ENCODE results near the gene NUDCD2. TPM values are rescaled to one million over a fixed set of nuclear protein-coding genes. Genes with fewer than 3 reads are reported as not detected.

NUDCD2 gene
- total and polyA plus RNA-seq, 2 donors (not counting 1 experiment from before 2014, with no cell fraction given): 6.8 to 24.4 TPM

- Mint-ChIP-seq H3K4me3 (peak overlapping the region; percentile 98), H3K9me3 (ENCODE audit: insufficient read depth) (no peaks in the 10 kb centered on the region), H3K27me3 (no peaks in the 10 kb centered on the region), H3K27ac (peak overlapping the region; percentile 63), H3K4me1 (peaks cover 35% of the 10 kb centered on the region)
- peak overlapping the region; percentile 77 for H2AFZ ChIP-seq (ENCODE audit: insufficient read depth, low read depth, low read length, poor library complexity, severe bottlenecking)
- CTCF ChIA-PET: interaction anchor here (1.0 to 4.0 kb wide), 5 partner anchors 12 to 94 kb away, joined by 3 to 37 read pairs (median 4); partner anchors contain the start of genes HMMR and NUDCD2
- peak overlapping the region; percentile 88 for H3K9ac ChIP-seq (ENCODE audit: low read length)
- H3K27me3 ChIP-seq (replicated peaks in 1 of 4; ENCODE audit: control extremely low read depth in 1 of 4, control insufficient read depth in 3 of 4, insufficient read depth in 4 of 4, low read length in 3 of 4): no peaks in the 10 kb centered on the region
- no peaks in the 10 kb centered on the region for H3K9me3 ChIP-seq (ENCODE audit: control extremely low read depth in 1 of 3, control insufficient read depth in 2 of 3, insufficient read depth in 1 of 3, low read length in 2 of 3)
- peak overlapping the region in 1 of 2 donors; percentile 95 for H3K27ac ChIP-seq (ENCODE audit: low read length in 2 of 2)
- peaks cover 30 to 33% of the 10 kb centered on the region in 2 donors for H3K4me1 ChIP-seq (ENCODE audit: control insufficient read depth in 2 of 2, insufficient read depth in 2 of 2, low read length in 2 of 2)
- ATAC-seq (ENCODE audit: low read depth) (no peak), DNase-seq (no peak)
- intact Hi-C loops (cut with micrococcal nuclease): no loop called here
- H4K20me1 ChIP-seq (ENCODE audit: control insufficient read depth, insufficient read depth, low read length, poor library complexity, severe bottlenecking): no peaks in the 10 kb centered on the region
- peak overlapping the region; percentile 80 for H3K4me2 ChIP-seq (replicated peaks; ENCODE audit: low read depth, low read length, poor library complexity, severe bottlenecking)
- peak overlapping the region in 1 of 5 experiments; percentile 83 for H3K4me3 ChIP-seq (ENCODE audit: control extremely low read depth in 1 of 5, extremely low read depth in 1 of 5, insufficient read depth in 1 of 5, low read depth in 2 of 5, low read length in 4 of 5)
- TF ChIP-seq EZH2 (IDR thresholded peaks at IDR 0.05; ENCODE audit: borderline replicate concordance, insufficient read depth, low read depth, low read length, poor library complexity, severe bottlenecking) (no peak), CTCF (IDR thresholded peaks at IDR 0.05) (no peak)
- POLR2A ChIA-PET: no interaction called here
- WGBS (ENCODE audit: insufficient coverage): 100% methylated on average over 5 of the region's 8 CpGs
- H3K79me2 ChIP-seq (ENCODE audit: control insufficient read depth, insufficient read depth, low read length): peaks cover 23% of the 10 kb centered on the region
- no peaks in the 10 kb centered on the region for H3K36me3 ChIP-seq (replicated peaks in 1 of 2; ENCODE audit: control extremely low read depth in 1 of 2, control insufficient read depth in 1 of 2, extremely low read depth in 1 of 2, insufficient read depth in 2 of 2, low read length in 1 of 2)
Measured at GRCh38 chr5:163502521-163502920, 42.6 kb upstream of the NUDCD2 start.

GRCh38 chr5:163498886-163499285 lies 39.0 kb upstream of the NUDCD2 start:
- Mint-ChIP-seq H3K4me3 (no peak overlapping the region), H3K27me3 (no peaks in the 10 kb centered on the region), H3K4me1 (peaks cover 16% of the 10 kb centered on the region), H3K27ac (no peak overlapping the region), H3K9me3 (ENCODE audit: insufficient read depth) (no peaks in the 10 kb centered on the region)
- H3K9me3 ChIP-seq (ENCODE audit: control extremely low read depth in 1 of 3, control insufficient read depth in 2 of 3, insufficient read depth in 1 of 3, low read length in 2 of 3): no peaks in the 10 kb centered on the region
- ChIA-PET POLR2A (no interaction called here), CTCF (no interaction called here)
- WGBS (ENCODE audit: insufficient coverage): no CpG with 5 or more reads among the region's 1 CpG
- no peak overlapping the region for H2AFZ ChIP-seq (ENCODE audit: insufficient read depth, low read depth, low read length, poor library complexity, severe bottlenecking)
- H3K27me3 ChIP-seq (replicated peaks in 1 of 4; ENCODE audit: control extremely low read depth in 1 of 4, control insufficient read depth in 3 of 4, insufficient read depth in 4 of 4, low read length in 3 of 4): no peaks in the 10 kb centered on the region
- ATAC-seq (ENCODE audit: low read depth) (no peak), DNase-seq (no peak)
- H3K4me3 ChIP-seq (ENCODE audit: control extremely low read depth in 1 of 5, extremely low read depth in 1 of 5, insufficient read depth in 1 of 5, low read depth in 2 of 5, low read length in 4 of 5): no peak overlapping the region
- no peak overlapping the region for H3K9ac ChIP-seq (ENCODE audit: low read length)
- no peak for TF ChIP-seq EZH2 (IDR thresholded peaks at IDR 0.05; ENCODE audit: borderline replicate concordance, insufficient read depth, low read depth, low read length, poor library complexity, severe bottlenecking)
- TF ChIP-seq CTCF (IDR thresholded peaks at IDR 0.05): no peak
- H3K27ac ChIP-seq (ENCODE audit: low read length in 2 of 2): no peak overlapping the region
- no peaks in the 10 kb centered on the region for H3K36me3 ChIP-seq (replicated peaks in 1 of 2; ENCODE audit: control extremely low read depth in 1 of 2, control insufficient read depth in 1 of 2, extremely low read depth in 1 of 2, insufficient read depth in 2 of 2, low read length in 1 of 2)
- intact Hi-C loops (cut with micrococcal nuclease): no loop called here
- no peak overlapping the region for H3K4me2 ChIP-seq (replicated peaks; ENCODE audit: low read depth, low read length, poor library complexity, severe bottlenecking)
- H3K4me1 ChIP-seq (ENCODE audit: control insufficient read depth in 2 of 2, insufficient read depth in 2 of 2, low read length in 2 of 2): peaks cover 11 to 14% of the 10 kb centered on the region in 2 donors
- H4K20me1 ChIP-seq (ENCODE audit: control insufficient read depth, insufficient read depth, low read length, poor library complexity, severe bottlenecking): no peaks in the 10 kb centered on the region
- H3K79me2 ChIP-seq (ENCODE audit: control insufficient read depth, insufficient read depth, low read length): peaks cover 8% of the 10 kb centered on the region

All from B cell (primary cell).